SK-N-SH (cell line): ENCODE data around the gene MAP3K19. TPM values are rescaled to one million over a fixed set of nuclear protein-coding genes. Genes with fewer than 3 reads are reported as not detected.

Source experiments
- CTCF ChIA-PET: fragments of 300-600, 350-600 bp; formaldehyde crosslinking; extraction: SDS; loops from one replicate; lab custom pipeline; 2021; lab: Yijun Ruan, JAX
- POLR2A ChIA-PET: fragments of 350-600 bp; sonication (Branson Sonifier 250); formaldehyde crosslinking; extraction: SDS; loops from one replicate; lab custom pipeline; 2020; ENCODE audit warnings: antibody characterized with exemption, inconsistent platforms; lab: Yijun Ruan, JAX
- DNase-seq: peaks from one replicate; pipeline ENCODE4 v3.0.0; 2012
- H2AFZ ChIP-seq: fragments of 200-600 bp; sonication (generic); 2 replicates; pipeline ENCODE4 v1.8.1; 2016; ENCODE audit warnings: antibody characterized with exemption, mild to moderate bottlenecking, low read depth
- H3F3A ChIP-seq: fragments of 200-600 bp; sonication (generic); replicated peaks from 2 replicates; pipeline ENCODE3; 2016; ENCODE audit warnings: antibody characterized with exemption, mild to moderate bottlenecking; ENCODE audit not compliant: insufficient read depth
- H3K27ac ChIP-seq, 2 experiments: fragments of 200-500 bp in 1 of 2; fragments of 200-600 bp in 1 of 2; sonication (Bioruptor generic) in 1 of 2; sonication (generic), shearing (Covaris generic) in 1 of 2; 2 replicates each; pipeline versions ENCODE4 v1.5.1 to v1.6.1; 2014 to 2016; ENCODE audit warnings: low read depth in 2 of 2, inconsistent platforms in 1 of 2, low read length in 1 of 2, mild to moderate bottlenecking in 1 of 2, mixed read lengths in 1 of 2
- H3K27me3 ChIP-seq: fragments of 200-600 bp; sonication (generic), shearing (Covaris generic); 2 replicates; pipeline ENCODE4 v1.6.1; 2016; ENCODE audit warnings: mixed run types; ENCODE audit not compliant: insufficient read depth
- H3K36me3 ChIP-seq, 2 experiments: fragments of 200-500 bp in 1 of 2; fragments of 200-600 bp in 1 of 2; sonication (Bioruptor generic) in 1 of 2; sonication (generic) in 1 of 2; replicated peaks in 1 of 2; 2 replicates each; pipeline versions ENCODE3 to v1.5.1; 2014 to 2016; ENCODE audit warnings: low read length in 1 of 2, mild to moderate bottlenecking in 1 of 2; ENCODE audit not compliant: insufficient read depth in 2 of 2, control insufficient read depth in 1 of 2
- H3K4me1 ChIP-seq, 2 experiments: fragments of 200-500 bp in 1 of 2; fragments of 200-600 bp in 1 of 2; sonication (Bioruptor generic) in 1 of 2; sonication (generic), shearing (Covaris generic) in 1 of 2; 2 replicates each; pipeline versions ENCODE4 v1.5.1 to v1.6.1; 2014 to 2016; ENCODE audit warnings: low read depth in 1 of 2, low read length in 1 of 2, mixed run types in 1 of 2; ENCODE audit not compliant: insufficient read depth in 2 of 2, control insufficient read depth in 1 of 2
- H3K4me2 ChIP-seq: fragments of 200-600 bp; sonication (generic), shearing (Covaris generic); 2 replicates; pipeline ENCODE4 v1.6.1; 2017; ENCODE audit warnings: mixed run types
- H3K4me3 ChIP-seq, 2 experiments: fragments of 200-500 bp in 1 of 2; fragments of 200-600 bp in 1 of 2; sonication (Bioruptor generic) in 1 of 2; sonication (generic), shearing (Covaris generic) in 1 of 2; 2 replicates each; pipeline versions ENCODE4 v1.5.1 to v1.8.1; 2014 to 2016; ENCODE audit warnings: low read depth in 2 of 2, inconsistent platforms in 1 of 2, low read length in 1 of 2, mild to moderate bottlenecking in 1 of 2, mixed read lengths in 1 of 2, moderate library complexity in 1 of 2
- H3K79me2 ChIP-seq: fragments of 200-600 bp; sonication (generic); 2 replicates; pipeline ENCODE4 v1.8.1; 2017; ENCODE audit warnings: mild to moderate bottlenecking; ENCODE audit not compliant: insufficient read depth
- H3K9ac ChIP-seq: fragments of 200-600 bp; sonication (generic); 2 replicates; pipeline ENCODE4 v1.6.1; 2017; ENCODE audit warnings: mixed run types
- H3K9me2 ChIP-seq: fragments of 200-600 bp; sonication (generic); 2 replicates; pipeline ENCODE4 v1.6.1; 2017; ENCODE audit warnings: mixed run types
- H3K9me3 ChIP-seq: fragments of 200-600 bp; sonication (generic); 2 replicates; pipeline ENCODE4 v1.6.1; 2017; ENCODE audit warnings: mixed run types, mild to moderate bottlenecking, moderate library complexity
- H4K20me1 ChIP-seq: fragments of 200-600 bp; sonication (generic); 2 replicates; pipeline ENCODE4 v1.6.1; 2017; ENCODE audit warnings: mild to moderate bottlenecking, mixed run types; ENCODE audit not compliant: insufficient read depth
- CTCF ChIP-seq: fragments of 200-600 bp; sonication (generic); IDR thresholded peaks from 2 replicates; pipeline ENCODE4 v1.6.1; 2017; ENCODE audit warnings: antibody characterized with exemption, mild to moderate bottlenecking, moderate library complexity
- ELF1 ChIP-seq: IDR thresholded peaks from 2 replicates; pipeline ENCODE4 v1.4.0; 2012
- EP300 ChIP-seq, 2 experiments: IDR thresholded peaks; 2 replicates each; pipeline versions ENCODE4 v1.4.0 to v1.6.1; 2012; ENCODE audit warnings: borderline replicate concordance in 1 of 2, low read depth in 1 of 2, low read length in 1 of 2
- FOSL2 ChIP-seq: IDR thresholded peaks from 2 replicates; pipeline ENCODE4 v1.4.0; 2012; ENCODE audit warnings: low read depth, mild to moderate bottlenecking, moderate library complexity, borderline replicate concordance
- JUND ChIP-seq: IDR thresholded peaks from 2 replicates; pipeline ENCODE4 v1.4.0; 2012
- NFIC ChIP-seq: IDR thresholded peaks from 2 replicates; pipeline ENCODE4 v1.4.0; 2012; ENCODE audit warnings: borderline replicate concordance
- SIN3A ChIP-seq: IDR thresholded peaks from 2 replicates; pipeline ENCODE4 v1.6.1; 2012; ENCODE audit warnings: low read depth, mild to moderate bottlenecking, low read length, moderate library complexity, borderline replicate concordance
- SMC3 ChIP-seq: IDR thresholded peaks from 2 replicates; pipeline ENCODE4 v1.6.1; 2012; ENCODE audit warnings: low read depth, low read length, improper control_type of control experiment
- WGBS: methylation state at CpG from one replicate; pipeline ENCODE4 v1.1.6; 2017; ENCODE audit warnings: low lambda C conversion rate; 5-methylcytosine and 5-hydroxymethylcytosine counted together
- polyA plus RNA-seq, 3 experiments: library from polyadenylated mRNA; depleted of rRNA; stranded (reverse); fragments of >200 nt; gene quantifications; 2 replicates each; pipeline ENCODE4 v1.2.3, GENCODE V29; 2012

The MAP3K19 gene
- polyA plus RNA-seq, 1 of the 3 experiments (the other 2 are of a cell fraction): not detected

GRCh38 chr2:134932864-134933526 is 114.3 kb downstream of the MAP3K19 start:
- ChIA-PET CTCF (no interaction called here), POLR2A (no interaction called here)
- H3K9me2 ChIP-seq: no peaks in the 10 kb centered on the region
- H3F3A ChIP-seq: peaks cover 8% of the 10 kb centered on the region
- no peak for DNase-seq
- peaks cover 100% of the 10 kb centered on the region for H3K79me2 ChIP-seq
- H3K9ac ChIP-seq: no peak overlapping the region
- no peak overlapping the region for H3K27ac ChIP-seq
- H3K4me1 ChIP-seq: peaks cover 0 to 16% of the 10 kb centered on the region in 2 experiments; a peak in 2 of 4 replicates
- H3K27me3 ChIP-seq: no peaks in the 10 kb centered on the region
- H3K9me3 ChIP-seq: no peaks in the 10 kb centered on the region
- no peak overlapping the region for H2AFZ ChIP-seq
- peaks cover 97% of the 10 kb centered on the region for H4K20me1 ChIP-seq
- H3K36me3 ChIP-seq: peaks cover 28 to 50% of the 10 kb centered on the region in 2 experiments
- WGBS: 91% methylated on average over 3 of the region's 3 CpGs
- TF ChIP-seq SMC3 (no peak), CTCF (no peak), ELF1 (no peak), SIN3A (no peak), NFIC (no peak)
- no peak overlapping the region for H3K4me2 ChIP-seq
- H3K4me3 ChIP-seq: no peak overlapping the region

DNA sequence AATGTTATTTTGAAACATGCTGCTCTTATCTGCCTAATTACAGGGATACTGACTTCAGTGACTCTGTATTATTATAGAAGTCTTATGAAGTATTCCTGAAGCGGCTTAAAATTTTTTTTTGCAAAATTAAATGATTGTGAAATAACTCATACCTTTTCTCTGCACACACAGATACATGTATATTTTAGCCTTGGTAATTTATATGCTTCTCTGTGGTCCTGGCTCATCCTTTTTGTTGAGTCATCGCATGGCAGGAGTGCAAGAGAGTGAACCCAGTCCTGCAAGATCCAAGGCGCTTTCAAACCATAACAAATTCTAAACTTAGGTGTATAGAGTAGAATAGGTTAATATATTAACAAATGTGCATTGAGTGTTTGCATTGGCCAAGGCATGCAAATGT is 120.1 kb downstream of the MAP3K19 start:
- no peak for DNase-seq
- H4K20me1 ChIP-seq: peaks cover 97% of the 10 kb centered on the region
- H3K36me3 ChIP-seq: peaks cover 21 to 26% of the 10 kb centered on the region in 2 experiments

More for the DNA sequence above, 120.1 kb downstream of the MAP3K19 start:
- H3K9me2 ChIP-seq: no peaks in the 10 kb centered on the region
- peaks cover 3 to 12% of the 10 kb centered on the region in 2 experiments; a peak in 3 of 4 replicates for H3K4me1 ChIP-seq
- 78% methylated on average over 3 of the region's 3 CpGs for WGBS
- POLR2A ChIA-PET: no interaction called here
- CTCF ChIA-PET: interaction anchor here (1.1 to 1.6 kb wide), 2 partner anchors 9 to 476 kb away, joined by 3 to 6 read pairs; partner anchors contain the start of gene CCNT2
- H2AFZ ChIP-seq: no peak overlapping the region
- no peaks in the 10 kb centered on the region for H3K9me3 ChIP-seq
- TF ChIP-seq FOSL2 (peak; percentile 41; the same call in 1 of the 2 replicates), EP300 (IDR thresholded peaks at IDR 0.05; ENCODE audit: borderline replicate concordance in 1 of 2, low read depth in 1 of 2, low read length in 1 of 2) (no peak), JUND (peak; percentile 43; the same call in 1 of the 2 replicates)
- no peak overlapping the region for H3K4me3 ChIP-seq
- peaks cover 100% of the 10 kb centered on the region for H3K79me2 ChIP-seq
- H3K27ac ChIP-seq: peak overlapping the region in 1 of 2 experiments; percentile 32; a peak in 1 of 4 replicates
- H3K9ac ChIP-seq: no peak overlapping the region
- peak overlapping the region; percentile 27; the same call in 1 of the 2 replicates for H3K4me2 ChIP-seq
- H3F3A ChIP-seq: peaks cover 19% of the 10 kb centered on the region
- H3K27me3 ChIP-seq: no peaks in the 10 kb centered on the region
